ENCODE measurements around the gene ADORA2B.

DNA sequence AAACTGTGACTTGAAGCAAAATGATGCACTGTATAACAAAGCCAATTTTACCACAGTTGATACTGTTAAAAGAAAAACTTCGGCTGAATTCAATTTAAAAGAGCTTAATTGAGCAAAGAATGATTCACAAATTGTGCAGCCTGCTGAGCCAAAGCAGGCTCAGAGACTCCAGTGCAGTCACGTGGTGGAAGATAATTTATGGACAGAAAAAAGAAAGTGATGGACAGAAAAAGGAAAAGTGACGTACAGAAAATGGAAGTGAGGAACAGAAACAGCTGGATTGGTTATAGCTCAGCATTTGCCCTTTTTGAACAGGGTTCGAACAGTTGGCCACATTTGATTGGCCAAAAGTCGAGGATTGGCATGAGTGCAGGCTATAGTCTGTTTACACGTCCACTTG is 28.9 kb downstream of the ADORA2B start:
- TF ChIP-seq, protein P1, sequence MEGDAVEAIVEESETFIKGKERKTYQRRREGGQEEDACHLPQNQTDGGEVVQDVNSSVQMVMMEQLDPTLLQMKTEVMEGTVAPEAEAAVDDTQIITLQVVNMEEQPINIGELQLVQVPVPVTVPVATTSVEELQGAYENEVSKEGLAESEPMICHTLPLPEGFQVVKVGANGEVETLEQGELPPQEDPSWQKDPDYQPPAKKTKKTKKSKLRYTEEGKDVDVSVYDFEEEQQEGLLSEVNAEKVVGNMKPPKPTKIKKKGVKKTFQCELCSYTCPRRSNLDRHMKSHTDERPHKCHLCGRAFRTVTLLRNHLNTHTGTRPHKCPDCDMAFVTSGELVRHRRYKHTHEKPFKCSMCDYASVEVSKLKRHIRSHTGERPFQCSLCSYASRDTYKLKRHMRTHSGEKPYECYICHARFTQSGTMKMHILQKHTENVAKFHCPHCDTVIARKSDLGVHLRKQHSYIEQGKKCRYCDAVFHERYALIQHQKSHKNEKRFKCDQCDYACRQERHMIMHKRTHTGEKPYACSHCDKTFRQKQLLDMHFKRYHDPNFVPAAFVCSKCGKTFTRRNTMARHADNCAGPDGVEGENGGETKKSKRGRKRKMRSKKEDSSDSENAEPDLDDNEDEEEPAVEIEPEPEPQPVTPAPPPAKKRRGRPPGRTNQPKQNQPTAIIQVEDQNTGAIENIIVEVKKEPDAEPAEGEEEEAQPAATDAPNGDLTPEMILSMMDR (IDR thresholded peaks at IDR 0.05), result no peak
- TF ChIP-seq EP300 (IDR thresholded peaks at IDR 0.05), result no peak
